ENCODE results near the gene TOMM20.

DNA sequence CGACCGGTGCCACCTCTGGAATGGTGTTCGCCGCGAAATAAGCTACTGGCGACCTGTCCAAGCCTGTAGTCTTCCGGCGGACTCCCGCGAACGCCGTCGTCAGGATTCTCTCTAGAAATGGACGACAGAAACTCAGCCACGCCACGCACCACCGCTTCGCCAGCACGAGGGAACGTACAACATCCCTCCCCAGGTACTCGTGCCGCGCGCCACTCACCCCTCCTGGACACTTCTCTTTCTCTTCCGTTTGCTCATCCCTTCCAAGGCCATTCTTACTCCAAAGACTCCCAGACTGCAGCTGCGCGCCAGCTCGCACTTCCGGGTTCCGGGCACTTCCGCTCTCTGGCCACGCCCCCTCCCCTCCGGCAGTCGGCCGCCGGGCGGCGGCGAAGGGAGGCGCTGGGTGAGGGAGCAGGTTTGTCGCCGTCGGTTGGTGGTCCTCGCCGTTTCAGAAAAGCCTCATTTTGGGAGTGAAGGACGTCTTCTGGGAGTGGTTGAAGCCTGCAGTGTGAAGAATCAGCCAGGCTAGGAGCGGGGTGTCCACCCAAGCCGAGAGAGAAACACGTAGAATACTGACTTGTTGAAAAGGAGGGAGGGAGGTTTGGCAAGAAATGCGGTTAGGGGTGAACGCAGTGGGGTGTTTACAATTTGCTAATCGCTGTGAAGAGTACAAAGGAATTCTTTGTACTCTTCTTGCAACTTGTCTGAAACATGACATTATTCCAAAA is 32.5 kb upstream of the TOMM20 start, which contains the start of gene RBM34:
- 0 out of 6 replicates have a peak, but pooled peaks of 1 of the 3 experiments have one; percentile 14 for TF ChIP-seq CTCF (IDR thresholded peaks at IDR 0.05 in 2 of 3, conservative IDR thresholded peaks at IDR 0.05 in 1 of 3; ENCODE audit: borderline replicate concordance in 1 of 3, insufficient read depth in 1 of 3, low read depth in 2 of 3, low read length in 2 of 3)
- TF ChIP-seq SRF (IDR thresholded peaks at IDR 0.05; ENCODE audit: low read depth) = no peak; the same call in 1 of the 2 replicates
- TF ChIP-seq EZH2 (IDR thresholded peaks at IDR 0.05) = no peak
- TF ChIP-seq POLR2A (IDR thresholded peaks at IDR 0.05; ENCODE audit: borderline replicate concordance, extremely low read depth, insufficient read depth, insufficient read length) = peak; percentile 97
- peak; percentile 99 for TF ChIP-seq POLR2AphosphoS5 (IDR thresholded peaks at IDR 0.05; ENCODE audit: low read depth, low read length)
- no peak for TF ChIP-seq EZH2phosphoT487 (IDR thresholded peaks at IDR 0.05; ENCODE audit: borderline replicate concordance)
- peak; percentile 86 for TF ChIP-seq YY1 (IDR thresholded peaks at IDR 0.05; ENCODE audit: extremely low read depth, insufficient replicate concordance, low read depth, low read length)
- TF ChIP-seq ZBTB33 (IDR thresholded peaks at IDR 0.05; ENCODE audit: extremely low read depth, insufficient replicate concordance, low read length) = peak; percentile 35
